Measurements from ENCODE around the gene MCF2L2. TPM values are rescaled to one million over a fixed set of nuclear protein-coding genes. Genes with fewer than 3 reads are reported as not detected.

MCF2L2 gene
- total and polyA plus RNA-seq, 9 of the 15 experiments (the other 6 are each of a cell fraction or from before 2014, with no cell fraction given), result 0.56 to 4.2 (median 3.0) TPM

DNA sequence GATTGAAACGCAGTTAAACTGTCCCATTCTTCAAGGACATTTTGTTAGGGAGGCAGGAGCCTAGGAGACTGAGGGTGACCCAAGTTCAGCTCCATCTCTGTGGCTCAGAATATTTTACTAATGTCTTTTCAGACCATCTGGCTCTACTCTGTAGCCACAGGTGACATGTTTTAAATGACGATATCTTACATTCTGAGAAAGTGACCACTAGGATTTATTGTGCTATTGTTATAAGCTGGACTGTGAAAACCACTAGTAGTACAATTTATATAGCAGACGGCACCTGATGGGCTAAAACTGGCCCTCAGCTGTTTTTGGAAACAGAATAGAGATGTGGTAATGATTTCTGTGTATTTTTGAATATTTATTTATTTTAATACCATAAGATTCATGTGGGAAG is 55.5 kb downstream of the MCF2L2 start (continued):
- TF ChIP-seq, protein P1, sequence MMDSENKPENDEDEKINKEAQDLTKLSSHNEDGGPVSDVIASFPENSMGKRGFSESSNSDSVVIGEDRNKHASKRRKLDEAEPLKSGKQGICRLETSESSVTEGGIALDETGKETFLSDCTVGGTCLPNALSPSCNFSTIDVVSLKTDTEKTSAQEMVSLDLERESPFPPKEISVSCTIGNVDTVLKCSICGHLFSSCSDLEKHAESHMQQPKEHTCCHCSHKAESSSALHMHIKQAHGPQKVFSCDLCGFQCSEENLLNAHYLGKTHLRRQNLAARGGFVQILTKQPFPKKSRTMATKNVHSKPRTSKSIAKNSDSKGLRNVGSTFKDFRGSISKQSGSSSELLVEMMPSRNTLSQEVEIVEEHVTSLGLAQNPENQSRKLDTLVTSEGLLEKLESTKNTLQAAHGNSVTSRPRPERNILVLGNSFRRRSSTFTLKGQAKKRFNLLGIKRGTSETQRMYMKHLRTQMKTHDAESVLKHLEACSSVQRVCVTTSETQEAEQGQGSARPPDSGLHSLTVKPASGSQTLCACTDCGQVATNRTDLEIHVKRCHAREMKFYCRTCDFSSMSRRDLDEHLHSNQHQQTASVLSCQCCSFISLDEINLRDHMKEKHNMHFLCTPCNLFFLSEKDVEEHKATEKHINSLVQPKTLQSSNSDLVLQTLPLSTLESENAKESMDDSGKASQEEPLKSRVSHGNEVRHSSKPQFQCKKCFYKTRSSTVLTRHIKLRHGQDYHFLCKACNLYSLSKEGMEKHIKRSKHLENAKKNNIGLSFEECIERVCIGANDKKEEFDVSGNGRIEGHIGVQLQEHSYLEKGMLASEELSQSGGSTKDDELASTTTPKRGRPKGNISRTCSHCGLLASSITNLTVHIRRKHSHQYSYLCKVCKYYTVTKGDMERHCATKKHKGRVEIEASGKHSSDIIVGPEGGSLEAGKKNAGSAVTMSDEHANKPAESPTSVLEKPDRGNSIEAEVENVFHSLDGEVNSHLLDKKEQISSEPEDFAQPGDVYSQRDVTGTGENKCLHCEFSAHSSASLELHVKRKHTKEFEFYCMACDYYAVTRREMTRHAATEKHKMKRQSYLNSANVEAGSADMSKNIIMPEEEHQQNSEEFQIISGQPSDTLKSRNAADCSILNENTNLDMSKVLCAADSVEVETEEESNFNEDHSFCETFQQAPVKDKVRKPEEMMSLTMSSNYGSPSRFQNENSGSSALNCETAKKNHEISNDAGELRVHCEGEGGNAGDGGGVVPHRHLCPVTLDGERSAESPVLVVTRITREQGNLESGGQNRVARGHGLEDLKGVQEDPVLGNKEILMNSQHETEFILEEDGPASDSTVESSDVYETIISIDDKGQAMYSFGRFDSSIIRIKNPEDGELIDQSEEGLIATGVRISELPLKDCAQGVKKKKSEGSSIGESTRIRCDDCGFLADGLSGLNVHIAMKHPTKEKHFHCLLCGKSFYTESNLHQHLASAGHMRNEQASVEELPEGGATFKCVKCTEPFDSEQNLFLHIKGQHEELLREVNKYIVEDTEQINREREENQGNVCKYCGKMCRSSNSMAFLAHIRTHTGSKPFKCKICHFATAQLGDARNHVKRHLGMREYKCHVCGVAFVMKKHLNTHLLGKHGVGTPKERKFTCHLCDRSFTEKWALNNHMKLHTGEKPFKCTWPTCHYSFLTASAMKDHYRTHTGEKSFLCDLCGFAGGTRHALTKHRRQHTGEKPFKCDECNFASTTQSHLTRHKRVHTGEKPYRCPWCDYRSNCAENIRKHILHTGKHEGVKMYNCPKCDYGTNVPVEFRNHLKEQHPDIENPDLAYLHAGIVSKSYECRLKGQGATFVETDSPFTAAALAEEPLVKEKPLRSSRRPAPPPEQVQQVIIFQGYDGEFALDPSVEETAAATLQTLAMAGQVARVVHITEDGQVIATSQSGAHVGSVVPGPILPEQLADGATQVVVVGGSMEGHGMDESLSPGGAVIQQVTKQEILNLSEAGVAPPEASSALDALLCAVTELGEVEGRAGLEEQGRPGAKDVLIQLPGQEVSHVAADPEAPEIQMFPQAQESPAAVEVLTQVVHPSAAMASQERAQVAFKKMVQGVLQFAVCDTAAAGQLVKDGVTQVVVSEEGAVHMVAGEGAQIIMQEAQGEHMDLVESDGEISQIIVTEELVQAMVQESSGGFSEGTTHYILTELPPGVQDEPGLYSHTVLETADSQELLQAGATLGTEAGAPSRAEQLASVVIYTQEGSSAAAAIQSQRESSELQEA (IDR thresholded peaks at IDR 0.05; ENCODE audit: low read depth), result no peak
- TF ChIP-seq, protein P2, sequence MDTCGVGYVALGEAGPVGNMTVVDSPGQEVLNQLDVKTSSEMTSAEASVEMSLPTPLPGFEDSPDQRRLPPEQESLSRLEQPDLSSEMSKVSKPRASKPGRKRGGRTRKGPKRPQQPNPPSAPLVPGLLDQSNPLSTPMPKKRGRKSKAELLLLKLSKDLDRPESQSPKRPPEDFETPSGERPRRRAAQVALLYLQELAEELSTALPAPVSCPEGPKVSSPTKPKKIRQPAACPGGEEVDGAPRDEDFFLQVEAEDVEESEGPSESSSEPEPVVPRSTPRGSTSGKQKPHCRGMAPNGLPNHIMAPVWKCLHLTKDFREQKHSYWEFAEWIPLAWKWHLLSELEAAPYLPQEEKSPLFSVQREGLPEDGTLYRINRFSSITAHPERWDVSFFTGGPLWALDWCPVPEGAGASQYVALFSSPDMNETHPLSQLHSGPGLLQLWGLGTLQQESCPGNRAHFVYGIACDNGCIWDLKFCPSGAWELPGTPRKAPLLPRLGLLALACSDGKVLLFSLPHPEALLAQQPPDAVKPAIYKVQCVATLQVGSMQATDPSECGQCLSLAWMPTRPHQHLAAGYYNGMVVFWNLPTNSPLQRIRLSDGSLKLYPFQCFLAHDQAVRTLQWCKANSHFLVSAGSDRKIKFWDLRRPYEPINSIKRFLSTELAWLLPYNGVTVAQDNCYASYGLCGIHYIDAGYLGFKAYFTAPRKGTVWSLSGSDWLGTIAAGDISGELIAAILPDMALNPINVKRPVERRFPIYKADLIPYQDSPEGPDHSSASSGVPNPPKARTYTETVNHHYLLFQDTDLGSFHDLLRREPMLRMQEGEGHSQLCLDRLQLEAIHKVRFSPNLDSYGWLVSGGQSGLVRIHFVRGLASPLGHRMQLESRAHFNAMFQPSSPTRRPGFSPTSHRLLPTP (IDR thresholded peaks at IDR 0.05; ENCODE audit: borderline replicate concordance, extremely low read depth, insufficient read length), result no peak
